Endothelial cell of umbilical vein (primary cell): Measurements from ENCODE around the gene RNF214. TPM values are rescaled to one million over a fixed set of nuclear protein-coding genes. Genes with fewer than 3 reads are reported as not detected.

Experiments used
- BruUV-seq: library from RNA; stranded (reverse); fragments of 400-500 nt; replicated peaks from 2 replicates; lab custom pipeline; 2021; lab: Mats Ljungman, UMichigan
- CTCF ChIA-PET: fragments of 300-600, 350-600 bp; sonication (Branson Sonifier 250); formaldehyde crosslinking; loops from one replicate; lab custom pipeline; 2021; ENCODE audit warnings: antibody characterized with exemption, inconsistent platforms; lab: Charles Lee
- POLR2A ChIA-PET: fragments of 300-600, 350-600 bp; sonication (Branson Sonifier 250); formaldehyde crosslinking; loops from one replicate; lab custom pipeline; 2021; ENCODE audit warnings: antibody characterized with exemption, inconsistent platforms; lab: Charles Lee
- DNase-seq: peaks from one replicate; pipeline ENCODE4 v3.0.0-alpha.2; 2011; ENCODE audit warnings: low read depth, low spot score
- FAIRE-seq: peaks from 2 replicates; lab custom pipeline; 2011; peaks lifted over from hg19 to GRCh38; lab: Jason Lieb, UNC
- H2AFZ ChIP-seq: 2 replicates; pipeline ENCODE4 v1.6.0; 2012; ENCODE audit warnings: low read depth, low read length, control low read depth, inconsistent platforms
- H3K27ac ChIP-seq: 2 replicates; pipeline ENCODE4 v1.5.1; 2011; ENCODE audit warnings: low read depth, mild to moderate bottlenecking, control low read depth, low read length, moderate library complexity; ENCODE audit not compliant: insufficient read depth
- H3K27me3 ChIP-seq, 2 experiments: 2 replicates each; pipeline versions ENCODE4 v1.6.0 to v1.6.1; 2011; ENCODE audit warnings: low read length in 2 of 2, mixed read lengths in 1 of 2; ENCODE audit not compliant: control insufficient read depth in 2 of 2, insufficient read depth in 2 of 2
- H3K36me3 ChIP-seq, 2 experiments: 2 replicates in 1 of 2; 3 replicates in 1 of 2; pipeline ENCODE4 v1.5.1; 2011; ENCODE audit warnings: low read length in 2 of 2, mild to moderate bottlenecking in 1 of 2, moderate library complexity in 1 of 2; ENCODE audit not compliant: control insufficient read depth in 2 of 2, insufficient read depth in 2 of 2; ENCODE audit errors: extremely low read depth in 1 of 2
- H3K4me1 ChIP-seq: 3 replicates; pipeline ENCODE4 v1.5.1; 2011; ENCODE audit warnings: mild to moderate bottlenecking, low read length; ENCODE audit not compliant: control insufficient read depth, insufficient read depth; ENCODE audit errors: extremely low read depth
- H3K4me2 ChIP-seq: 2 replicates; pipeline ENCODE4 v1.6.1; 2011; ENCODE audit warnings: low read length, control low read depth, mixed read lengths; ENCODE audit not compliant: insufficient read depth
- H3K4me3 ChIP-seq, 3 experiments: fragments of 200-600 bp in 1 of 3; sonication (generic), shearing (Covaris generic) in 1 of 3; replicated peaks in 1 of 3; 2 replicates each; pipeline ENCODE4 v1.5.1; 2011 to 2016; ENCODE audit warnings: control low read depth in 3 of 3, low read length in 3 of 3, mild to moderate bottlenecking in 2 of 3, inconsistent platforms in 1 of 3, low read depth in 1 of 3, moderate library complexity in 1 of 3; ENCODE audit not compliant: insufficient read depth in 1 of 3
- H3K79me2 ChIP-seq: 2 replicates; pipeline ENCODE4 v1.6.0; 2012; ENCODE audit warnings: low read length, inconsistent platforms; ENCODE audit not compliant: control insufficient read depth, insufficient read depth
- H3K9ac ChIP-seq: replicated peaks from 2 replicates; pipeline ENCODE3; 2011; ENCODE audit warnings: low read length, control low read depth; ENCODE audit not compliant: insufficient read depth; ENCODE audit errors: extremely low read depth
- H3K9me1 ChIP-seq: replicated peaks from 3 replicates; pipeline ENCODE4 v1.6.0; 2011; ENCODE audit warnings: mild to moderate bottlenecking, low read length; ENCODE audit not compliant: control insufficient read depth, insufficient read depth; ENCODE audit errors: extremely low read depth
- H3K9me3 ChIP-seq: replicated peaks from 2 replicates; pipeline ENCODE4 v1.5.1; 2012; ENCODE audit warnings: low read length, inconsistent platforms; ENCODE audit not compliant: control insufficient read depth, insufficient read depth
- H4K20me1 ChIP-seq: replicated peaks from 2 replicates; pipeline ENCODE3; 2011; ENCODE audit warnings: mild to moderate bottlenecking, low read length; ENCODE audit not compliant: control insufficient read depth, insufficient read depth; ENCODE audit errors: extremely low read depth
- EZH2 ChIP-seq: IDR thresholded peaks from 2 replicates; pipeline ENCODE4 v1.6.1; 2012; ENCODE audit warnings: borderline replicate concordance, low read depth, mild to moderate bottlenecking, moderate library complexity, low read length, inconsistent platforms; ENCODE audit not compliant: severe bottlenecking
- FOS ChIP-seq: IDR thresholded peaks from 2 replicates; pipeline ENCODE4 v1.6.1; 2011; ENCODE audit warnings: mild to moderate bottlenecking, low read length, moderate library complexity, borderline replicate concordance; ENCODE audit not compliant: insufficient read depth
- GATA2 ChIP-seq: IDR thresholded peaks from 2 replicates; pipeline ENCODE4 v1.7.0; 2011; ENCODE audit warnings: low read depth, mild to moderate bottlenecking, moderate library complexity, mixed read lengths, low read length; ENCODE audit not compliant: insufficient read length, insufficient read depth
- JUN ChIP-seq: IDR thresholded peaks from 2 replicates; pipeline ENCODE4 v1.6.1; 2011; ENCODE audit warnings: borderline replicate concordance, low read depth; ENCODE audit not compliant: insufficient read length, insufficient read depth
- MAX ChIP-seq: IDR thresholded peaks from 2 replicates; pipeline ENCODE4 v1.6.1; 2011; ENCODE audit not compliant: insufficient read depth, insufficient read length
- MYC ChIP-seq: IDR thresholded peaks from one replicate; pipeline ENCODE4 v1.6.1; 2011; ENCODE audit warnings: mild to moderate bottlenecking, low read depth, low read length
- POLR2A ChIP-seq: IDR thresholded peaks from 2 replicates; pipeline ENCODE4 v1.6.1; 2012; ENCODE audit warnings: low read depth, mild to moderate bottlenecking, control low read depth, low read length
- POLR2AphosphoS5 ChIP-seq: IDR thresholded peaks from 2 replicates; pipeline ENCODE4 v1.6.1; 2012; ENCODE audit warnings: low read depth, mild to moderate bottlenecking, control low read depth, low read length, moderate library complexity; ENCODE audit not compliant: insufficient read depth
- dilution Hi-C: fragments of 300-500 bp; cut with MboI; formaldehyde crosslinking; loops from one replicate; pipeline ENCODE4 v1.15.0; 2019; ENCODE audit warnings: low sequenced_read_pairs; ENCODE audit not compliant: extremely low pct_ligation_motif_present
- intact Hi-C: fragments of 100-400 bp; cut with micrococcal nuclease; formaldehyde crosslinking; loops from one replicate; pipeline ENCODE4 v1.10.0; 2022
- polyA plus RNA-seq, 4 experiments: library from polyadenylated mRNA; depleted of rRNA in 3 of 4; stranded (reverse) in 3 of 4; unstranded in 1 of 4; fragments of >200 nt; gene quantifications; 2 replicates each; pipeline versions ENCODE4 v1.2.1 to v1.2.3, GENCODE V29; 2011 to 2012; ENCODE audit warnings: missing spikeins in 1 of 4
- total RNA-seq: library from RNA; stranded (reverse); gene quantifications from 2 replicates; pipeline ENCODE4 v1.2.3, GENCODE V29; 2021
- TF ChIP-seq, protein P1 (sequence below), 2 donors: IDR thresholded peaks; 1 replicate in 1 of 2; 2 replicates in 1 of 2; pipeline ENCODE4 v1.5.1; 2011; ENCODE audit warnings: low read length in 2 of 2, mild to moderate bottlenecking in 2 of 2, moderate library complexity in 2 of 2, control low read depth in 1 of 2, inconsistent platforms in 1 of 2, low read depth in 1 of 2; ENCODE audit not compliant: insufficient read depth in 1 of 2; ENCODE audit errors: extremely low read depth in 1 of 2

RNF214 gene
- total and polyA plus RNA-seq, 2 donors (not counting 3 experiments of a cell fraction or from before 2014, with no cell fraction given), result 24.3 to 28.2 TPM

DNA sequence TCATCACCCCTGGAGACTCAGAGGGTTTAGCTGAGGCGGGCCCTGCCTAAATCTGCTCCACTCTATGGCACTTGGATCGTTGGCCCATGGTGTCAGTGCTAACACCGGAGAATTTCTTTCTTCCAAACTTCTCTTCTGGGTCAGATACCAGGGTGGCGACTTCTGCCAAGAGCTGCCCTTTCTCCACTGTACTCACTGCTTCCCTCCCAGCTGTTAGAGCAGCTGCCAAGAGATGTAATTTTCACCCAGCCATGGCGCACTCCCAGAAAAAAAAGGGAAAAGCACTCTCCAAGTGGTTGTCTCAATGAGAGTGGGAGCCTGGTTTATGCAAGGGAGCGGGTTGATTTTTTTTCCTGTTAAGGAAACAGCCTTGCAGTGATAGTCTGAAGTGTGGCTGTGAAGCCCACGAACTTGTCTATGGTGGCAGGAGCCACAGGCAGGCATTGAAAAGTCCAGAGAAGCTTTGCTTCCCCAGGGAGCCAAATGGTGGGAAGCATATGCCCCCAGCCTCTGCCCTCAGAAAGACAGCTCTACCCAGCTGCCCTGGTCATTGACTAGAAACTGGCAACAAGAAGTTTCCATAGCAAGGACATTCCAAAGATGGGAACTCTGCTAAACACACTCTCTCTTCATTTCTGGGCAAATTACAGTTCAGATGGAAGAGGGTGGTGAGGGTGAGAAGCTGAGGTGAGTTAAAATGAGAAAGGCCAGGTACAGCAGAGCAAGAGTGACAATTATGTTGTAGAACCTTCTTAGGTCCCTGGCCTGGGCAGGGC, 11.3 kb upstream of the RNF214 start:
- H3K27me3 ChIP-seq, result no peaks in the 10 kb centered on the region
- TF ChIP-seq FOS (no peak), MAX (no peak), POLR2A (no peak), EZH2 (no peak), JUN (no peak), POLR2AphosphoS5 (no peak), GATA2 (no peak), MYC (no peak)
- TF ChIP-seq, protein P1, sequence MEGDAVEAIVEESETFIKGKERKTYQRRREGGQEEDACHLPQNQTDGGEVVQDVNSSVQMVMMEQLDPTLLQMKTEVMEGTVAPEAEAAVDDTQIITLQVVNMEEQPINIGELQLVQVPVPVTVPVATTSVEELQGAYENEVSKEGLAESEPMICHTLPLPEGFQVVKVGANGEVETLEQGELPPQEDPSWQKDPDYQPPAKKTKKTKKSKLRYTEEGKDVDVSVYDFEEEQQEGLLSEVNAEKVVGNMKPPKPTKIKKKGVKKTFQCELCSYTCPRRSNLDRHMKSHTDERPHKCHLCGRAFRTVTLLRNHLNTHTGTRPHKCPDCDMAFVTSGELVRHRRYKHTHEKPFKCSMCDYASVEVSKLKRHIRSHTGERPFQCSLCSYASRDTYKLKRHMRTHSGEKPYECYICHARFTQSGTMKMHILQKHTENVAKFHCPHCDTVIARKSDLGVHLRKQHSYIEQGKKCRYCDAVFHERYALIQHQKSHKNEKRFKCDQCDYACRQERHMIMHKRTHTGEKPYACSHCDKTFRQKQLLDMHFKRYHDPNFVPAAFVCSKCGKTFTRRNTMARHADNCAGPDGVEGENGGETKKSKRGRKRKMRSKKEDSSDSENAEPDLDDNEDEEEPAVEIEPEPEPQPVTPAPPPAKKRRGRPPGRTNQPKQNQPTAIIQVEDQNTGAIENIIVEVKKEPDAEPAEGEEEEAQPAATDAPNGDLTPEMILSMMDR (IDR thresholded peaks at IDR 0.05; ENCODE audit: extremely low read depth in 1 of 2, insufficient read depth in 1 of 2, low read depth in 1 of 2, low read length in 2 of 2), result no peak
- intact Hi-C loops (no loop called here), dilution Hi-C loops (no loop called here)
- H3K4me2 ChIP-seq, result no peak overlapping the region
- no peaks in the 10 kb centered on the region for H3K9me3 ChIP-seq
- no TSS peak for BruUV-seq
- no peak overlapping the region for H3K9ac ChIP-seq
- H2AFZ ChIP-seq, result no peak overlapping the region
- ChIA-PET CTCF (interaction anchor here (0.8 to 3.4 kb wide), 8 partner anchors 9 to 489 kb away, joined by 3 to 16 read pairs (median 3); partner anchors contain the start of genes APOA5, PCSK7, RNF214 and SIDT2), POLR2A (no interaction called here)
- no peak overlapping the region for H3K27ac ChIP-seq
- DNase-seq (no peak), FAIRE-seq (no peak)
- H3K79me2 ChIP-seq, result no peaks in the 10 kb centered on the region
- peaks cover 0 to 28% of the 10 kb centered on the region in 2 experiments for H3K36me3 ChIP-seq
- H3K9me1 ChIP-seq, result no peaks in the 10 kb centered on the region
- no peaks in the 10 kb centered on the region for H4K20me1 ChIP-seq
- peaks cover 11% of the 10 kb centered on the region for H3K4me1 ChIP-seq
- H3K4me3 ChIP-seq, result no peak overlapping the region
